Prostate gland (tissue), 2 donors: ENCODE data around the gene ZAR1L.

Experiments used
- POLR2A ChIP-seq: fragments of 450-650 bp; IDR thresholded peaks from one replicate; pipeline ENCODE4 v1.6.1; 2016; ENCODE audit warnings: antibody characterized with exemption, mild to moderate bottlenecking
- POLR2AphosphoS5 ChIP-seq: sonication (generic); formaldehyde crosslinking; IDR thresholded peaks from one replicate; pipeline ENCODE4 v1.6.1; 2017; ENCODE audit warnings: antibody characterized with exemption
- TF ChIP-seq, protein P1 (sequence below), 4 experiments: fragments of 200-600 bp in 2 of 4; fragments of 450-650 bp in 2 of 4; sonication (generic) in 2 of 4; IDR thresholded peaks; 1 replicate in 3 of 4; 2 replicates in 1 of 4; pipeline ENCODE4 v1.5.1; 2016 to 2019; ENCODE audit warnings: antibody characterized with exemption in 4 of 4, mild to moderate bottlenecking in 2 of 4, moderate library complexity in 2 of 4

GRCh38 chr13:32309312-32310133 is 5.6 kb downstream of the ZAR1L start:
- no peak for TF ChIP-seq POLR2AphosphoS5
- TF ChIP-seq, protein P1, sequence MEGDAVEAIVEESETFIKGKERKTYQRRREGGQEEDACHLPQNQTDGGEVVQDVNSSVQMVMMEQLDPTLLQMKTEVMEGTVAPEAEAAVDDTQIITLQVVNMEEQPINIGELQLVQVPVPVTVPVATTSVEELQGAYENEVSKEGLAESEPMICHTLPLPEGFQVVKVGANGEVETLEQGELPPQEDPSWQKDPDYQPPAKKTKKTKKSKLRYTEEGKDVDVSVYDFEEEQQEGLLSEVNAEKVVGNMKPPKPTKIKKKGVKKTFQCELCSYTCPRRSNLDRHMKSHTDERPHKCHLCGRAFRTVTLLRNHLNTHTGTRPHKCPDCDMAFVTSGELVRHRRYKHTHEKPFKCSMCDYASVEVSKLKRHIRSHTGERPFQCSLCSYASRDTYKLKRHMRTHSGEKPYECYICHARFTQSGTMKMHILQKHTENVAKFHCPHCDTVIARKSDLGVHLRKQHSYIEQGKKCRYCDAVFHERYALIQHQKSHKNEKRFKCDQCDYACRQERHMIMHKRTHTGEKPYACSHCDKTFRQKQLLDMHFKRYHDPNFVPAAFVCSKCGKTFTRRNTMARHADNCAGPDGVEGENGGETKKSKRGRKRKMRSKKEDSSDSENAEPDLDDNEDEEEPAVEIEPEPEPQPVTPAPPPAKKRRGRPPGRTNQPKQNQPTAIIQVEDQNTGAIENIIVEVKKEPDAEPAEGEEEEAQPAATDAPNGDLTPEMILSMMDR (IDR thresholded peaks at IDR 0.05), result no peak
- TF ChIP-seq POLR2A, result no peak
